ENCODE measurements around the gene SFXN5. TPM values are rescaled to one million over a fixed set of nuclear protein-coding genes. Genes with fewer than 3 reads are reported as not detected.

The SFXN5 gene
- total RNA-seq, 1 donor from 2014 or later = 7.6 TPM

- Histone ChIP-seq H3K4me3 (ENCODE audit: low read depth, low read length) (no peak overlapping the region), H3K36me3 (ENCODE audit: control insufficient read depth, insufficient read depth, low read length) (no peaks in the 10 kb centered on the region), H3K27me3 (ENCODE audit: control insufficient read depth, insufficient read depth, low read length) (peaks cover 68% of the 10 kb centered on the region)
- no peak for DNase-seq (ENCODE audit: low read depth)
- no peak for TF ChIP-seq CTCF (IDR thresholded peaks at IDR 0.05; ENCODE audit: insufficient read depth, low read length, poor library complexity, severe bottlenecking)
These were observed 145.1 kb downstream of the SFXN5 start for GRCh38 chr2:72926368-72926767.

GRCh38 chr2:72925328-72925943 is 146.1 kb downstream of the SFXN5 start:
- no peak for TF ChIP-seq CTCF (IDR thresholded peaks at IDR 0.05; ENCODE audit: insufficient read depth, low read length, poor library complexity, severe bottlenecking)
- no peaks in the 10 kb centered on the region for H3K36me3 ChIP-seq (ENCODE audit: control insufficient read depth, insufficient read depth, low read length)
- no peak overlapping the region for H3K4me3 ChIP-seq (ENCODE audit: low read depth, low read length)
- H3K27me3 ChIP-seq (ENCODE audit: control insufficient read depth, insufficient read depth, low read length) = peaks cover 77% of the 10 kb centered on the region
- no peak for DNase-seq (ENCODE audit: low read depth)

- H3K4me3 ChIP-seq (ENCODE audit: low read depth, low read length) = no peak overlapping the region
- no peak for TF ChIP-seq CTCF (IDR thresholded peaks at IDR 0.05; ENCODE audit: insufficient read depth, low read length, poor library complexity, severe bottlenecking)
- no peaks in the 10 kb centered on the region for H3K36me3 ChIP-seq (ENCODE audit: control insufficient read depth, insufficient read depth, low read length)
- no peak for DNase-seq (ENCODE audit: low read depth)
- peaks cover 85% of the 10 kb centered on the region for H3K27me3 ChIP-seq (ENCODE audit: control insufficient read depth, insufficient read depth, low read length)
These were observed 146.9 kb downstream of the SFXN5 start for GRCh38 chr2:72924353-72925240.

- no peak for DNase-seq (ENCODE audit: low read depth)
- Histone ChIP-seq H3K36me3 (ENCODE audit: control insufficient read depth, insufficient read depth, low read length) (no peaks in the 10 kb centered on the region), H3K27me3 (ENCODE audit: control insufficient read depth, insufficient read depth, low read length) (peaks cover 89% of the 10 kb centered on the region), H3K4me3 (ENCODE audit: low read depth, low read length) (no peak overlapping the region)
- no peak for TF ChIP-seq CTCF (IDR thresholded peaks at IDR 0.05; ENCODE audit: insufficient read depth, low read length, poor library complexity, severe bottlenecking)
These were observed 147.6 kb downstream of the SFXN5 start for GRCh38 chr2:72923833-72924352.

GRCh38 chr2:72921853-72922252 is 149.7 kb downstream of the SFXN5 start:
- DNase-seq (ENCODE audit: low read depth) = no peak
- Histone ChIP-seq H3K36me3 (ENCODE audit: control insufficient read depth, insufficient read depth, low read length) (no peaks in the 10 kb centered on the region), H3K4me3 (ENCODE audit: low read depth, low read length) (no peak overlapping the region), H3K27me3 (ENCODE audit: control insufficient read depth, insufficient read depth, low read length) (peaks cover 92% of the 10 kb centered on the region)
- TF ChIP-seq CTCF (IDR thresholded peaks at IDR 0.05; ENCODE audit: insufficient read depth, low read length, poor library complexity, severe bottlenecking) = no peak
